GDM1 (cell line): ENCODE measurements around the gene AP1B1.
"Not testable (repeated sequence)": the region's sequence is repeated elsewhere in the genome, so short reads cannot be mapped to it uniquely, and the experiment has no call there.

Experiments
- DNase-seq: peaks from one replicate; lab custom pipeline; 2025; lab: John Stamatoyannopoulos, UW

Gene AP1B1

DNA sequence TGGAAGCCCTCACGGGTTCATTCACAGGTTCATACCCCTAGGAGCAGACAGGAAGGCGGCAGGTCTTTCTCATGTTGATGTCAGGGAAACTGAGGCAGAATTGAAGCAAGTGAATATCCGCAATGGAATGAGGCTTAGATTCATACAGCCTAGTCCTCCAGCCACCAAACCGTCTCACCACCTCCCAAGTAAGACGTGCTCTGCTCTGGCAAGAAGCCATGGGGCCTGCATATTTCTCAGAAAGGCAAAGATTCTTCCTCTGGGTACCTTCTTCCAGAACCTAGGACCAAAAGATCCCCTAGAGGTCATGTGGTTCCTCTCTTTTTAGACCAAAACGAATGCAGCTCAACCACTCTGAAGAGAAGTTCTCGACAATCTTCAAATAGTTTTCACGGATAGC, 1.7 kb downstream of the AP1B1 start:
- DNase-seq, result no peak

DNA sequence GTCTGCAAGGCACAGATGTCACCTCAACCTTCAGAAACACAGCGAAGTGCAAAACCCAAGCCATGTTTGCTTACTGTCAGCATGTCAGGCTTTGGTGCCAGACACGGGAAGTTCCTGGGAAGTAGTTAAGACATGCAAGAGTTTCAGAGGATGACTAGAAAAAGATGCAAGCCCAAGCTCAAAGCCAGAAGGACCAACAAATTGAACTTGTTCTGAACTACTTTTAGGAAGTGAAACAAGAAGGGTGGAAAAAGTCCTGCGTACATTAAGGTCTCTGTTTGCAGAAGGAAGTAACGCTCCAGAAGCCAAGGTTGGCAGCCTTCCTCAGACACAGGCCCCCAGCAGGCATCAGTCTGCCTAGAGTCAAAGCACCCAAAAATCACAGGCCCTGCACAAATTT, 2.6 kb downstream of the AP1B1 start:
- no peak for DNase-seq

DNA sequence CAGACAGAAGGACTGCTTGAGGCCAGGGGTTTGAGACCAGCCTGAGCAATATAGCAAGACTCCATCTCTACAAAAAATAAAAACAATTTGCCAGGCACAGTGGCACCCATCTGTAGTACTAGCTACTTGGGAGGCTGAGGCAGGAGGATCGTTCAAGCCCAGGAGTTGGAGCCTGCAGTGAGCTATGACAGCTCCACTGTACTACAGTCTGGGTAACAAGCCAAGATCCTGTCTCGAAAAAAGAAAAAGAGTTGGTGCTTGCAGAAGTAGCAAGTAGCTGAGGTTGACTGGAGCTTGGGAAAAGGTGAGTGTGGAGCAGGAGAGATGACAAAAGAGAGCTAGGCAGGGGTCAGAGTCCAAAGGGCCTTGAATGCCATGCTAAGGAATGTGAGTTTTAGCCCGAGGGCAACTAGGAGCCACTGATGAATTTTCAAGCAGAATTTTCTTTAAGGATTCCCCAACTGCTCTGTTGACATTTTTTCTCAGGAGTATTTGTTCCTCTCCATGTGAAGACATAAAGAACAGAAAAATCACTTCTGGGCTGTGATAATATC, 3.1 kb downstream of the AP1B1 start:
- DNase-seq, result no peak

DNA sequence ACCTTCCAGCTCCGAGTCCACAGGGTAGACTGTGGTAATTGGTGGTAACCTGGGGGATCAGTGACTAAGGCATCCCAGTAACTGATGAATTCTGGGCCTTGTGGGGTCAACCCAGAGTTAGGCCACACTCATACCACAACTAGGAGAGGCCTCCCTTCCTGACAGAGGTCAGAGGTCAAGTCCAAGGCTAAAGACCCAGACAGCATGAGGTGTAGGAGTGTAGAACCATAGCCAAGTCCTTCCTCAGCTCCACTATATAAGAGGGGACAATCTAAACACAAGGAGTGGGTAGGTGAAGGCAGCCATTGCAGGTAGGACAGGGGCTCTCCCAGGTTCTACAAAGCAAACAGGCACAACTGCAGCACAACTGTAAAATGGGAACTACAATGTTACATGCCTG, 4.6 kb downstream of the AP1B1 start:
- DNase-seq, result no peak

DNA sequence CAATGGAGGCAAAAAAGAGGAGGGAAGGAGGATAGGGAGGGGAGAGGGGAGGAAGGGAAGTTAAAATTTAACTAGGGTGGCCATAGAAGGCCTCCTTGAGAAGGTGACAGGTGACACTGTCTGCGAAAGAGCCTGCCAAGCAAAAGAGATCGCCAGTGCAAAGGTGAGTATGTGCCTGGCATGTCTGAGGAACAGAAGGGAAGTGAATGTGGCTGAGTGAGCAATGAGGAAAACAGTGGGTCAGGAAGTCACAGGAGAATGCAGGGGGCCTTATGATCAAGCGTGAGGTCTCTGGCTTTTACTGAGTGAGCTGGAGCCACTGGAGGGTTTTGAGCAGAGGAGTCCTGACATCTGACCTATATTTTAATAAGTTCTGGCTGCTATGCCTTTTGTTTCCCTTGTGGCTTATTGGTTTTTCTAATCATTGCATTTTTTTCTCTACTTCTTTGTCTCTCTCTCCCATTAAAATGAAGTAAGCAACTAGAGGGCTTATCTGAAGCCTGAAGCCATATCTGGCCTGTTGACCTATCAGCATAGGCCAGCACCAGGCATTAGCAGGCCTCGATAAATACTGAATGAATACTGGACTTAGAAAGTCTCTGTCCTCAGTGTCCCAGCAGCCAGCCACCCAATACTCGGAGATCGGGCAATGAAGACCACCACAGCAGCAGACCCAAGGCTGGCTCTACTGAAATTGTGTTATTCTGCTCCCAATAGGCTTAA, 5.6 kb downstream of the AP1B1 start:
- no peak for DNase-seq

DNA sequence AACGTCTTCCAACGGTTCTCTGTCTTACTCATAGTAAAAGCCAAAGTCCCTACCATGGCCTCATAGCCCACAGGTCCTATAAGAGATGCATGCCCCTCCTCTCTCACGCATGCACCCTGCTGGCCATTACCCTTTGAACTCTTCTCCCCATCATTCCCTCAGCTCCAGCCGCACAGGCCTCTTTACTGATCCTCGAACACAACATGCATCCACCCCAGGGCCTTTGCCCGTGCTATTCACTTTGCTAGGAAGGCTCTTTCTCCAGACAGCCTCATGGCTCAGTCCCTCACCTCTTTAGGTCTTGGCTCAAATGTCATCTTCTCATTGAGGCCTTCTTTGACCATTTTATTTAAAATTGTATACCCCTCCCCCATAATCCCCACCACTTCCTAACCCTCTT, 7.5 kb downstream of the AP1B1 start:
- no peak for DNase-seq

DNA sequence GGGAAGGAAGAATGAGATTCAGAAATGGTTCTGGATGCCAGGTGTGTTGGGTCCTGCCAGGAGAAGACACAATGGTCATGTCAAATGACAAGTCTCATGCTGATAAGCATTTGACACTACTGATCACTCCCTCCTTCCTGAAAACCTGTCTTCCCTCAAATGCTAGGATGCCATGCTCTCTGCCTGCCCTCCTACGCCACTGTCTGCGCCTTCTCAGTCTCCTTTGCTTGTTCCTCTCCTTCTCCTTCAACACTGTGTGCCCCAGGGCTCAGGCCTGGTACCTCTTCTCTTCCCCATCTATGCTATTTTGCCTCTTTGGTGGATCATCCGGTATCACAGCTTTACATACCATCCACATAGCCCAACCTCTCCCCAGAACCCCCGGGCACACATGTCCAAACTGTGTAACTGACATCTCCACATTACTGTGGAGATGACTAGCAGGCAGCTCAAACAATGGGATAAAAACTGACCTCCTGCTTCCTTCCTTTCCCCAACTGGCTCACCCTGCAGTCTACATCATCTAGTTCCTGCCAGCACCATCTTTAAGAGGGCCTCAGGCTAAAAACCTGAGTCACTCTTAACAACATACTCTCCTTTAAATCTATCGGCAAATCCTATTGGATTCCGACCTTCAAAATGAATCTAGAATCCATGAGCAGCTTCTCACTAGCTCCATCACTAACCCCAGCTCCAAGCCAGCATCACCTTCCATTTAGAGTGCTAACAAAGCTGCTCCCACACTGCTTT, 8.2 kb downstream of the AP1B1 start:
- DNase-seq, result no peak

DNA sequence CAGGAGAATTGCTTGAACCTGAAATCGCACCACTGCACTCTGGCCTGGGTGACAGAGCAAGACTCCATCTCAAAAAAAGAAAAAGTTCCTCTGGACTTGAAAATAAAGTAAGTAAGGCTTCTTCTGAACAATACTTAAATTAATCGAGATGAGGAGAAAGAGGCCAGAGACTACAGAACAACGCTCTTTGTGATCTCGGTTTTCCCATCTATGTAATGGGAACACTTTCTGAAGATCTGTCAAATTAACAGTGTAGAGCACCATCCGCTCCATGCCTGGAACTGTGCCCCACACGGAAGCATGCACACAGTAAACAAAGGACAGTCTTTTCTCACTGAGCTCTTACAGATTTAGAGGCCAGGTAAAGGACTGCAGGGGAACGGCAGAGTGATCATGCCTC, 9.1 kb downstream of the AP1B1 start:
- no peak for DNase-seq

DNA sequence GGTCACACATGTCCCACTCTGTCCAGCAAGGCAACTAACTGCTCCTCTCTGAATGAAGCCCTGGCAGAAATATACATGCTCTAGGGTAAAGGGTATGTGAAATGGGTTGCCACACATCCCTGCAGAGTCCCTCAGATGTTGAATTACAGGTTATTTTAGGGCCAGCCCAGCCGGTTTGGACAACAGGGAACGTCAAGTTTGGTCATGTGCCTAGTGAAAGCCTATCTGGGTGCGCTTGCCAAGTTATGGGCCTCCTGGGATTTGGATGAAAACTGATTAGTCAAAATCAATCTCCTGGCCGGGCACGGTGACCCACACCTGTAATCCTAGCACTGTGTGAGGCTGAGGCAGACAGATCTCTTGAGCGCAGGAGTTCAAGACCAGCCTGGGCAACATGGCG, 10.4 kb downstream of the AP1B1 start:
- no peak for DNase-seq

DNA sequence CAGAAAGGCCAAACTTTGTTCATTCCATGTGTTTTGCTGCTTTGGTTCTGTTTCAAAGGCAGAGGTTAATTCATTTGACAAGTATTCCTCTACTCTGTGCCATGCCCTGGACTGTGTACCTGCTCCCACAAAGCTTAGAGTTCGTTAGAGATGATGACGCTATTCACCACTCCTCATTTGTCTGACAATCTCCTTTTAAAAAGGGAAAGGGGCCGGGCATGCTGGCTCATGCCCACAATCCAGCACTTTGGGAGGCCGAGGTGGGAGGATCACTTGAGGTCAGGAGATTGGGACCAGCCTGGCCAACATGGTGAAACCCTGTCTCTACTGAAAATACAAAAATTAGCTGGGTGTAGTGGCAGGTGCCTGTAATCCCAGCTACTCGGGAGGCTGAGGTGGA, 11.7 kb downstream of the AP1B1 start:
- DNase-seq, result not testable (repeated sequence)

DNA sequence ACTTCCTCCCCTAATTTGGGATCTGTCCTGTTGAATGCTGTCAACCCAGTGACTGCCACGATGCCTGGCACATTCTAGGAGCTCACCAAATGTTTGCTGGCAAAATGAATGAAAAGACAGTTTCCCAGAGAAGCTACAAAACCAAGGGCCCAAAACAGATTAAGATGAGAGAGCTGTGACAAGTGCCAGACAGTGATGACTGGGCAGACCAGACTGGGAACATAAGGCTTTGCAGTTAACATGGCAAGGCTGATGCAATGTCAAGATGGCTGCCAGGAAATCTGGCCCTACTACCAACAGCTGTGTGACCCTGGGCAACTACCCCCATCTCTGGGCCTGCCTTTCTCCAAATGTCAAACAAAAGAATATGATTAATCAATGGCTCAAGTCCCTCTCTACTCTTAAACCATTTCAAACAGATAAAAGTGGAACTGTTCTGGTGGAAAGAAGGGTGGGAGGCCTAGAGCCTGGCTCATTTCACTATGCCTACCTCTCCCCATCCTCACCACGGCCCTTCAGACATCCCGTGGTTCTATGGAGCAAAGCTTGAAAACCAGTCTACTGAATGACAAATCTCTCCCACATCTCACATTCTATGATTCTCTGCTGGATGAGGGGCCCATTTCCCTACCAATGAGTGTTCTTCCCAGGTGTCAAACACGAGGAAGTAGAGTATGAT, 12.8 kb downstream of the AP1B1 start:
- no peak for DNase-seq

DNA sequence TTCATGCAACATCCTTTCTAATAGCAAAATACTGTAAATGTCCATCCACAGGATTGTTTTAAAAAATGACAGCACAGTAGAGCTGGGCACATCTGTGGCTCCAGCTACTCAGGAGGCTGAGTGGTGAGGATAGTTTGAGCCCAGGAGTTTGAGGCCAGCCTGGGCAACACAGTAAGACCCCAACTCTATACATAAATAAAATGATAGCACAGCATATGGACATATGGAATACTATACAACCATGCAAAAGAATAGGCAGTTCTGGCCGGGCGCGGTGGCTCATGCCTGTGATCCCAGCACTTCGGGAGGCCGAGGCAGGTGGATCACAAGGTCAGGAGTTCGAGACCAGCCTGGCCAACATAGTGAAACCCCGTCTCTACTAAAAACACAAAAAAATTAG, 13.6 kb downstream of the AP1B1 start:
- DNase-seq, result not testable (repeated sequence)

DNA sequence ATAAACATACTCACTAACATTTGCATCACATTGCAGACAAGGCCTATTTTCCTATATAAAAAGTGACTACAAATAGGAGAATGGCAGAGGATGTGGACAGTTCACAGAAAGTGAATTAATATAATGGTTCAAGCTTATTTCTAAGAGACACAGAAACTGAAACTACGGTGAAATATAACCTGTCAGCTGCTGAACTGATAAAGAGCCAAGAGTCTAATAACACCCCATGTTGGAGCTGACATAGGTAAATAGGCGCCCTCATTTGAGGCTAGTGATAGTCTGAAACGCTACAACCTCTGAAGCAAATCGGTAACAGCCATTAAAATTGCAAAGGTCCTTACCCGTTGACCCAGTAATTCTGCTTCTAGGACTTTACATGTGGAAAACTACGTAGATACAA, 14.0 kb downstream of the AP1B1 start:
- no peak for DNase-seq

DNA sequence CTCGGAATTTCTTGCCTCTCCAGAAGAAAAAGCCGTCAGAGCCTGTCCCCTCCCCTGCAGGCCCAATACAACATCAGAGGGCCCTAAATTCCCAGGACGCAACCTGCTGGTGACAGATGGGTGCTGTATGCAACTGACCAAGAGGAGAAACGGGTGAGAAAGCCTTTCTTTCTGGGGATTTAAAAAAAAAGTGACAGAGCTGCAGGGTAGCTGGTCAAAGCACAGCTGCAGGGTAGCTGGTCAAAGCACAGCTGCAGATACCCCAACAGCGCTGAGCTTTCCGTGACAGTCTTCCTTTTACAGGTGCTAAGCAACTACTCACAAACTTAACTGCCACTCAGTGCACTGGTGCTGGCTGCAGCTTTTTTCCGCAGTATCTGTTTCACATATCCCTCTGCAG, 17.8 kb downstream of the AP1B1 start:
- no peak for DNase-seq

DNA sequence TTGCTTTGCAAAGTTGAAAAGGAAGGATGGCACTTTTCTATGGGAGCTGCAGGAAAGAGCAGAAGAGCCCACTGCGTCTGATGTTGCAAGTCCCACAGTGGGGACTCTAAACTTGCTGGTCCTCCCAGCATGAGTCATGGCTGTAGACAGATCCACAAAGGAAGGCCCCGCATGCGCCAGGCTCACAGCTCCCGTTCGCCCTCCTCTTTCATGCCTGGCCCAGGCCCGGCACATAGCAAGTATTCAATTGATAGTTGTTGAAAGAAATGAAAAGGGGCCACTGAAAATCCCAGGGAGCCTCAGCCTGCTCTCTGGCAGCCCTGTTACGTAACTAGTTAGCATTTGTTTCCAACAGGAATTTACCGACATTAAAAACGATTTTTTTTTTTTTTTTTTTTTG, 18.9 kb downstream of the AP1B1 start:
- no peak for DNase-seq

DNA sequence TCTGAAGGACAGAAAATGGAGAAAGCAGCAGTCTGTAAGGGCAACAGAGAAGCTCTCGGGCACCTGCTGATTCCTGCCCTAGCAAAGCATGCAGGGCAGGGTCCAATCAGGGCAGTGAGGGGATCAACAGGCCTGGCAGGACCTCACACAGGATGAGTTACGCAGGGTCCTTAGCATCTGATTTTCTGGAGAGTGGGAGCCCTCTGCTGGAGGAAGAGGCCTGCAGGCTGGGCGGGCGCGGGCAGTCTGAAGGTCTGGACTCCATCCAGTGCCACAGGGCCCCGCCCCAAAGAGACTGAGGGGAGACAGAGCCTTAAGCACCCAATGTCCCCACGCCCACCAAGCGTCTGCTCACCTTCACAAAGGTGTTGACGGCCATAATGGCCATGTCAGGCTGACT, 28.9 kb downstream of the AP1B1 start:
- no peak for DNase-seq

DNA sequence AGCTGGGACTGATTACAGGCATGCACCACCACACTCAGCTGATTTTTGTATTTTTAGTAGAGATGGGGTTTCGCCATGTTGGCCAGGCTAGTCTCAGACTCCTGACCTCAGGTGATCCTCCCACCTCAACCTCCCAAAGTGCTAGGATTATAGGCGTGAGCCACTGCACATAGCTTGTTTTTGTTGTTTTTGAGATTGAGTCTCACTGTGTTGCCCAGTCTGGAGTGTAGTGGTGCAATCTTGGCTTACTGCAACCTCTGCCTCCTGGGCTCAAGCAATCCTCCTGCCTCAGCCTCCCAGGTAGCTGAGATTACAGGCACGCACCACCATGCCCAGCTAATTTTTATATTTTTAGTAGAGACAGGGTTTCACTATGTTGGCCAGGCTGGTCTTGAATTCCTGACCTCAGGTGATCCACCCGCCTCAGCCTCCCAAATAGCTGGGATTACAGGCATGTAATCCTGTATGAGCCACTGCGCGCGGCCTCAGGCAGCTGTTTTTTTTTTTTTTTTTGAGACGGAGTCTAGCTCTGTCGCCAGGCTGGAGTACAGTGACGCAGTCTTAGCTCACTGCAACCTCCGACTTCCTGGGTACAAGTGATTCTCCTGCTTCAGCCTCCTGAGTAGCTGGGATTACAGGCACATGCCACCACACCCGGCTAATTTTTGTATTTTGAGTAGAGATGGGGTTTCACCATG, 31.0 kb downstream of the AP1B1 start:
- not testable (repeated sequence) for DNase-seq

DNA sequence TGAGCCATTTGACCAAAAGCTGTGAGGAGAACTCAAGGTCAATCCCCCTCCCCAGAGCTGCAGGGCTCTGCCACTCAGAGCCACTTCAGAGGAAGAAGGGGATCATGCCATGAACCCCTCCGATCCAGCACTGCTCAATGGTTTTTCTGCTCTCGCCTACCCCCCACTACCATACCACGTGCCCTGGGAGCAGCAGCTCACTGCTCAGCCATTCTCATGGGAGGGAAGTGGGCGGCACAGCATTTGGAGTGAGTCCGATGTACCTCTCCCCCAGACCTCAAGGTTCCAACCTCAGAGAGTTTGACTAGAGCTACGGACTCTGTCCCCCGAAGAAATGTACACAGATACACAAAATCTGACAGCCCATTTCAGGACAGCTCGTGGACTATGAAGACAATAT, 34.5 kb downstream of the AP1B1 start:
- DNase-seq, result no peak

DNA sequence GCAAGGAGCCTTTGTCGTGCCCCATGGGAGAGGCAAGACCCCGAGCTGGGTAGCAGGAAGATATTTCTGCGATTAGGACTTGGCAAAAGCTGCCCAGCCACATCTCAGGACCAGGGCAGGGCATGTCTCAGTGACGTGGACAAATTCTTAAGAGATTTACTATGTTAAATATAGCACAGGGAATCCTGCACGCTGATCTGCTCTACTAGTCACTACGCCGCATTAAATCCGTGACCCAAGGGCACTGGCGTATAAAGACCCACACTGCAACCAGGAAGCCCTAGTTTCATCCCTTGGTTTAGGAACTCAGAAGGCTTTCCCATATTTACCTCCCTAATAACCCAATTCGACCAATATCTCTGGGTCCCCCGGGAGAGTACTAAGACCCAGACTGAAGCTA, 35.1 kb downstream of the AP1B1 start:
- DNase-seq, result no peak

DNA sequence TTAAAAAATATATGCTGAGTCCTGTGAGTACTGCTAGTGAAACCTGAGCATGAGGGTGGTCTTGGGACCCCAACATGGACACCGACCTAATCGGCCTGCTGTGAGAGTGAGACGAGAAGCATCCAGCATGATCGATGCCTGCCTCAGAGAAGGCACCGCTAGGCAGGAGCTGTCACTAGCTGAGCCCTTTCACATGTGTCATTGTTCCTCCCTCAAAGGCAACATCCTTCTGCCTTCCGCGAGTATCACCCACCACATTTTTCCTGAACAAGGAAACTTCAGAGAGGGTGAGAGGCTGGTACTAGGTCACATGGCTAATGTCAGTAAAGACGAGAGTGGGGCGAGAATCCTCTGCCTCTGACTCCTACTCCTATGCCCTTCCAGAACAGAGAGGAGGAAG, 35.6 kb downstream of the AP1B1 start:
- DNase-seq, result no peak

DNA sequence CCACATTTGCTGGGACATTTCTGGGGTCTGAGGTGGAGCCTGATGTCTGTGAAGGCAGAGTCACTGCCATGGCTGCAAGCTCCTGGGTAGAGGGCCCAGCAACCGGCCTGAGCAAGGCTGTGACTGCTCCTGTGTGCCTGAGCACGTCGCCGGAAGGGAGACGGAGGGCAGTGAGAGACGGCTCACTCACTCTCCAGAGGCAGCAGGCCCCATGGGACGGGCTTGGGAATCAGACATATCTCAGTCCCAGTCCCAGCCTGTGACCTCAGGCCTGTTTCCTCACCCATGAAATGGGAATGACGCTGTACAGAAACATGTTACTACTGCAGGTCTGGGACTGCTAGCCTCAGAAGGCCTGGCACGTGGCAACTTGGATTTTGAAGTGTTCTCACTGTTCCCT, 36.5 kb downstream of the AP1B1 start:
- DNase-seq, result no peak

DNA sequence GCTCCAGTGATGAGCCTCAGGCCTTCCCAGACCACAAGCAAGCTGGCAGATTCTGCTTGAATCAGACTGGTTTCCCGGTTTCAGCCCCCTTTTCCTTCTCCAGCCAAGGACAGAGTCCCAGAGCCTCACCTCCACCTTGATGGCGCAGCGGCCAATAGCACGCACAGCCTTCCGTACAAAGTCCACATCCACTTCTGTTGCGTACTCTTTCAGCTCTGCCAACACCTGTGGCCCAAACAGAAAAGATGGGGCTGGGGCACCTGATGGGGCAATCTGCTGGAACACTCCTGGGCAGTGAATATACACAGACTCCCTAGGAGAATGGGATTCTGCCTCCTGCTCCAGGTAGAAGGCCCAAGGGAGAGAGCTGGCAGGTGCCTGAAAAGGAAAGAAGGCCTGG, 37.3 kb downstream of the AP1B1 start:
- no peak for DNase-seq
